SH-SY5Y (cell line): ENCODE data around the gene CROCC.

Source experiments
- GATA2 ChIP-seq: IDR thresholded peaks from 2 replicates; pipeline ENCODE4 v1.6.1; 2011; ENCODE audit warnings: mild to moderate bottlenecking, low read depth, low read length
- GATA3 ChIP-seq: IDR thresholded peaks from 2 replicates; pipeline ENCODE4 v1.6.1; 2011; ENCODE audit warnings: low read depth, mild to moderate bottlenecking, low read length, moderate library complexity

GRCh38 chr1:16975838-16976237, 54.1 kb downstream of the CROCC start:
- TF ChIP-seq GATA2 (no peak), GATA3 (no peak)
